HG02981 (cell line): ENCODE data around the gene ELL3.
"Not testable (repeated sequence)": the region's sequence is repeated elsewhere in the genome, so short reads cannot be mapped to it uniquely, and the experiment has no call there.

Source experiments
- ATAC-seq: cut with Tn5 transposase; IDR thresholded peaks from one replicate; pipeline ENCODE4 v1.9.1; 2021; ENCODE audit warnings: mild to moderate bottlenecking, moderate library complexity; ENCODE audit not compliant: unreplicated experiment

Gene ELL3

DNA sequence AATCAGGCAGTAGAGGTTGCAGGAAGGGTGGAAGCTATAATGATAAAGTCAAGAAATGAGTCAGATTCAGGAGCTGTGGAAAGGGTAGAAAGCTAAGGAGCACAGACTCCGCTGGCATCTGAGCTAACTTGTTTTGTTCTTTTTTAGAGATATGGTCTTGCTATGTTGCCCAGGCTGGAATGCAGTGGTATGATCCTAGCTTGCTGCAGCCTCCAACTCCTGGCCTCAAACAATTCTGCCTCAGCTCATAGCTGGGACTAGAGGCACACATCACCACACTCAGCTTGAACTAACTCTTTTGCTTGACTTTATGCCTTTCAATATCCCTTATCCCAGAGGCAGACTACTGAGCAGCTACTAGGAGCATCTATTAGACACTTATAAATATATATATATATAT lies 50.5 kb downstream of the ELL3 start:
- not testable (repeated sequence) for ATAC-seq

DNA sequence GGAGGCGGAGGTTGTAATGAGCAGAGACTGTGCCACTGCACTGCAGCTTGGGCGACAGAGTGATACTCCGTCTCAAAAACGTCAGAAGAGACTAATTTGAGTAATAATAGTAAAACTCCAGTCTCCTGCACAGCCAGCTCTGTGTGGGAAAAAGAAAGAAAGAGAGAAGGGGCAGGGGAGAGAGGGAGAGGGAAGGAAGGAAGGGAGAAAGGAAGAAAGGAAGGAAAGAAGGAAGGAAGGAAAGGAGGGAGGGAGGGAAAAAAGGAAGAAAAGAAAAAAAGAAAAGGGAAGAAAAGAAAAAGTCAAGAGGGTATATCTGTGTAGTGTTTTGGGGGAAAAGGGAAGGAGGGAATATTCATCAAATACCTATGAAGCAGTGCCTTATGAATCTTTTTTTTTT lies 53.6 kb downstream of the ELL3 start:
- no peak for ATAC-seq
